ENCODE measurements around the gene DRAP1.

The DRAP1 gene

GRCh38 chr11:65919141-65919572, at the start of gene DRAP1:
DRAP1 (plus strand) TSS chr11:65919426; CDS start chr11:65919502, 76 bp downstream.
- peak; percentile 84 for DNase-seq (ENCODE audit: low read depth)

GRCh38 chr11:65869643-65870306, 49.5 kb upstream of the DRAP1 start:
- DNase-seq (ENCODE audit: low read depth), result no peak

GRCh38 chr11:65870307-65870658, 48.9 kb upstream of the DRAP1 start:
- no peak for DNase-seq (ENCODE audit: low read depth)

- DNase-seq (ENCODE audit: low read depth), result no peak
Measured at GRCh38 chr11:65870706-65871681, 48.2 kb upstream of the DRAP1 start.

- DNase-seq (ENCODE audit: low read depth), result no peak
Measured at GRCh38 chr11:65871811-65872548, 47.2 kb upstream of the DRAP1 start.

GRCh38 chr11:65872586-65873317, 46.5 kb upstream of the DRAP1 start, which contains the start of gene EFEMP2:
EFEMP2 (minus strand) TSS chr11:65872800; CDS start chr11:65872354, 446 bp downstream.
- DNase-seq (ENCODE audit: low read depth), result no peak

GRCh38 chr11:65873318-65874156, 45.7 kb upstream of the DRAP1 start:
- no peak for DNase-seq (ENCODE audit: low read depth)

GRCh38 chr11:65879617-65880016, 39.6 kb upstream of the DRAP1 start, which contains the start of gene CTSW:
CTSW (plus strand) TSS chr11:65879837; CDS start chr11:65879855, 18 bp downstream.
- DNase-seq (ENCODE audit: low read depth), result no peak

GRCh38 chr11:65880027-65880426, 39.2 kb upstream of the DRAP1 start:
- no peak for DNase-seq (ENCODE audit: low read depth)

GRCh38 chr11:65880844-65881421, 38.3 kb upstream of the DRAP1 start:
- DNase-seq (ENCODE audit: low read depth), result no peak

- no peak for DNase-seq (ENCODE audit: low read depth)
Measured at GRCh38 chr11:65882120-65883057, 36.8 kb upstream of the DRAP1 start.

- no peak for DNase-seq (ENCODE audit: low read depth)
Measured at GRCh38 chr11:65883058-65883761, 36.0 kb upstream of the DRAP1 start.

GRCh38 chr11:65883786-65884715, 35.2 kb upstream of the DRAP1 start:
- no peak for DNase-seq (ENCODE audit: low read depth)

GRCh38 chr11:65884716-65885092, 34.5 kb upstream of the DRAP1 start:
- no peak for DNase-seq (ENCODE audit: low read depth)

- no peak for DNase-seq (ENCODE audit: low read depth)
Measured at GRCh38 chr11:65885231-65885630, 34.0 kb upstream of the DRAP1 start.

GRCh38 chr11:65885808-65886536, 33.3 kb upstream of the DRAP1 start:
- no peak for DNase-seq (ENCODE audit: low read depth)
